Cardiac septum (tissue), 1 donor: ENCODE data around the gene DKK3. TPM values are rescaled to one million over a fixed set of nuclear protein-coding genes. Genes with fewer than 3 reads are reported as not detected.

Experiments used
- DNase-seq: peaks from one replicate; pipeline ENCODE4 v3.0.0-alpha.2; 2020; ENCODE audit warnings: low spot score
- intact Hi-C: fragments of 100-400 bp; cut with DNase I; formaldehyde crosslinking; loops from one replicate; pipeline ENCODE4 v1.14.0; 2022
- total RNA-seq: library from RNA; stranded (reverse); fragmentation: NEBNext Ultra II Directional; extraction: Animal tissue kit (Norgen Biotek cat#: 25700); gene quantifications from one replicate; pipeline ENCODE4 v1.2.1, GENCODE V29; 2021
- donor health status: DM: no; HTN: no; CAD: no.

Gene DKK3
- total RNA-seq, 1 donor from 2014 or later: 980 TPM

DNA sequence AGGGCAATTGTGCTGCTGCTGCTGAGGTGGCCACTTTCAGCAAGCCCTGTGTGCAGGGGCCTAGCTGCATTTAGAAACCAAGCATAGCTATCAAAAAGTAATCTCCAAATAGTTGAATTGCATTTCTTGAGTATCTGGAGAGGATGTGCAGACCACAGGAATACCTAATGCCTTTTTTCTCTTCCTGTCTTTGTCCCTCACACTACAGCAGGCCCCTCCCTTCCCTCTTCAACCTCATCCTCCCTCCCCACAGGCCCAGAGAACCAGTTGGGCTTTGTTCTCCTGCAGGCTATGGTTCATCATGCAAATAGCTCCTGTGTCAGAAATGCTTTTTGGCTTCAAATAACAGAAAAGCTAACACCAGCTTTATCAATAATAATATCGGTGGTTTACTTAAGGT lies 47.7 kb downstream of the DKK3 start:
- DNase-seq: no peak
- intact Hi-C loops: no loop called here

DNA sequence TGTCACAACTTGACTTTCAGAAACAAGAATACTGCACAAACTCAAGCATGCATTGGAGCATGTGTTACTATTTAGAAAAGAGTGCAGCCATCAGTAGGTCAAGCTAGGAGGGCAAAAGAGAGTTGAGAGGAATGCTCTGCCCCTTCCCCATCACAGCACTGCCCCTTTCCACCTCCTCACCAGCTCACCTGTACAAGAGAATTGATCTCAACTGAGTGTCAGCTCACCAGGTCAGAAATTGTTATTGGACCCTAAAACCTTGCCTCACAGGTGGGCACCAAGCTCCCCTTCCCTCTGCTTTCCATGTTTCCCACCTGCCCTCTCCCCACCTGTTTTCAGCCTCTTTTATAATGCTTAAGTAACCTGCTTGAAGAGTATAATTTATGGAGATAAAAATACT lies 48.8 kb downstream of the DKK3 start:
- DNase-seq: no peak
- intact Hi-C loops: no loop called here

DNA sequence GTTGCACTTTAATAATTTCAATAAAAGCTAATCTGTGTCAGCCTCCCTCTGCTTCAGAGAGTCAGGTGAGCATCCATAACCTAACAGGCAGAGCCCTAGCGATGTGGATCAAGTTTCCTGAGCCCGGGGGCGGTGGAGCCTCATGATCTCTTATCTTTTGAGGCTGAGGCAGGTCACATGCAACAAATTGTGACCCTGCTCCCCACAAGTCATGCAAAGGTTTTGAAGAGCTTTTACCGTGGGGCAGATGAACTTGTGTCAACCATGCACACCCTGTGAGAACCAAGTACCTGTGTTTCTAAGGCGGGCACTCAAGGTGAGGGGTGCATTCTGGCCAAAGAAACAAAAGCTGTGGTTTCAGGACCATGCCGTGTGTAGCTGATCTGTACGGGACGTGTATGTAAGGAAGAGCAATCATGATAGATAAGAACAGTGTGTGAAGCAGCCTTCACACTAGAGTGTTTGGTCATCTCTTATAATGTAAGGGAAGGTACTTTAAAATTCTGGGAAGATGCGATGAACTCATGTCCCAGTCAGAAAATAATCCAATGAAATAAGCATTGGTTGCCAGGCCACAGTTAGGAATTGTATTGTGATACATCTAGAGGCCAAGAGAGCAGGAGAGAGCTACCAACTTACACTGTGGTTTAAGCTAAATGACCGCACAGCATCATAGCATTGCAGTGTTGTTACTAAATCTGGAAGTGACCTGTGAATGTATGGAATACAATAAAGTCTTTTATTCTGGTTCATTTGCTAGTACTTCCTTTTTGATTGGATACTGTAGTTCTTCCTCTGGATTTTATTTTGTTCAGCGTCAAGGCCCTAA lies 49.8 kb downstream of the DKK3 start:
- intact Hi-C loops: no loop called here
- DNase-seq: no peak

DNA sequence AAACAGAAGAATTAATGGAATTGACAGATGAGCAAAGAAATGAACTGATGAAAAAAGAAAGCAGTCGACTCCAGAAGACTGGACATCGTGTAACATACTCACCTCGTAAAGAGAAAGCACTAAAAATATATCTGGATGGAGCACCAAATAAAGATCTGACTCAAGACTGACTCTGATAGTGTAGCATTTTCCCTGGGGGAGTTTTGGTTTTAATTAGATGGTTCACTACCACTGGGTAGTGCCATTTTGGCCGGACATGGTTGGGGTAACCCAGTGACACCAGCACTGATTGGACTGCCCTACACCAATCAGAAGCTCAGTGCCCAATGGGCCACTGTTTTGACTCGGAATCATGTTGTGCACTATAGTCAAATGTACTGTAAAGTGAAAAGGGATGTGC lies 52.4 kb downstream of the DKK3 start:
- DNase-seq: no peak
- intact Hi-C loops: no loop called here

DNA sequence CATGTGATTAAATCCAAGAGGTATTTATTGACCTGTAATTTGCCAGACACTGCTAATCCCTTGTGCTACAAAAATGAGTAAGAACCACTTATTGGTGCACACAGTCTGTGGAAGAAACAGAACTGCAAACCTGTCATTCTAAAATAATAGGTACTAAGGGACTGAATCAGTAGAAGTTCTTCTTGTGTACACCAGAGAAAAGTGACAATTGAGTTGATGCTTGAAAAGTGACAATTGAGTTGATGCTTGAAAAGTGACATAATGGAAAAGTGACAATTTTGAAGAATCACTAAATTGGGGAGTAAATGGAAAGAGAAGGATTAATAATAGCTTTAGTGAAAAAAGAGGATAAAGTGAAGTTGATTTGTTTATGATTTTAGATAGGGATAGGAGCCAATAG lies 56.4 kb downstream of the DKK3 start:
- no peak for DNase-seq
- intact Hi-C loops: no loop called here

DNA sequence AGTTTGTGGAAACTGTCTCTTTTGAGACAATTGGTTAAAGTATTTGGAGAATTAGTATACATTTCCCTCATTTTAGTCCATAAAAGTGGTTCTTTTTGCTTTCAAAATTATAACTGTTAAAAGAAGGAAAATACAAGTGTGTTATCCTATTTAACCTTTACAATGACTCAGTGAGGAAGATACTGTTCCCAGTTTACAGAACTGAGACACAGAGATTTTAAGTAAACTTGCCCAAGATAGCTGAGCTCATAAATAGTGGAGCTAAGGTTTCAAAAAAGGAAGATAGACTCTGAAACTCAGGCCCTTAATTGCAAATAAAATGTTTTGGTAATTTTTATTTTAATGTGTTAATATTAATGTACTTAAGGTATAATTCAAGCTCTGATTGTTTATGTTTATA lies 58.9 kb downstream of the DKK3 start:
- intact Hi-C loops: no loop called here

DNA sequence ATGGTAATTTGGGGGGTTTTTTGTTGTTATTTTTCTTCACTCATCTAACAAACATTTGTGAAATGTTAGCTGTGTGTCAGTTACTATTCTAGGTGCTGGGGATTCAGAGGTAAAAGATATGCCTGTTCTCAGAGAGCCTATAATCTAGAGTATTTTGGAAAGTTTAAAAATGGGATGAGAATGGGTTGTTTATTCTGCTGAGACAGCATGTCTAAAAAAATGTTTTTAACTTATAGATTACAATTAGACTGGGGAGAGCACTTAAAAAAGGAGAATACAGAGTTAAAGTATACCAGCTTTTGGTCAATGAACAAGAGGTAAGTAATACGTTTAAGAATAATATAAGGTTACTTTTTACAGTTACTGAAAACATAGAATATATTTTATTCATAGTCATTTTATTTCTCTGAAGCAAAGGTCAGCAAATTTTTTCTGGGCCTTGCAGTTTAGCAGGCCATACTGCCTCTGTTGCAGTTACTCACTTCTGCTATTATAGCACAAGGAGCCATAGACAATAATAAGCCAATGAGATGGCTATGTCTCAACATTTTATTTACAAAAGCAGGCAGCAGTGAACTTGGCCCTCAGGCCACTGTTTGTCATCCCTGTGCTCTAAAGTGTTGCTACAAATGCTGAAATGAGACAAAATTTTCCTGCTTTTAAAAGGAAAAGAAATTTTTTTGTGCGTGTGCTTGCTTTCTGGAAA lies 60.0 kb downstream of the DKK3 start:
- intact Hi-C loops: no loop called here
- DNase-seq: no peak

More for the DNA sequence above, 58.9 kb downstream of the DKK3 start:
- DNase-seq: no peak

DNA sequence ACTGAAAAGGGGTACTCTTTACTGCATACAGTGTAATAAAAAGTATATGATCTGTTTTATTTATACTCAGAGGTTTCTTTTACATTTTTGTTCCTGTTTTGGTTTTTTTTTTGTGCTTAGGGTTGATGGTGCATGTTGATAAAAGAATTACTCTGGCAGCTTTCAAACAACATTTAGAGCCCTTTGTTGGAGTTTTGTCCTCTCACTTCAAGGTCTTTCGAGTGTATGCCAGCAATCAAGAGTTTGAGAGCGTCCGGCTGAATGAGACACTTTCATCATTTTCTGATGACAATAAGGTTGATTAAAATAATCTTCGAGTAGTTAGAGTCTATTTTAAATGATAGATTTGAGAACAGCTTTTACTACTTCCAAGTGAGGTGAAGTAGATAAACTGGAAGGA lies 60.6 kb downstream of the DKK3 start:
- intact Hi-C loops: no loop called here
- no peak for DNase-seq

DNA sequence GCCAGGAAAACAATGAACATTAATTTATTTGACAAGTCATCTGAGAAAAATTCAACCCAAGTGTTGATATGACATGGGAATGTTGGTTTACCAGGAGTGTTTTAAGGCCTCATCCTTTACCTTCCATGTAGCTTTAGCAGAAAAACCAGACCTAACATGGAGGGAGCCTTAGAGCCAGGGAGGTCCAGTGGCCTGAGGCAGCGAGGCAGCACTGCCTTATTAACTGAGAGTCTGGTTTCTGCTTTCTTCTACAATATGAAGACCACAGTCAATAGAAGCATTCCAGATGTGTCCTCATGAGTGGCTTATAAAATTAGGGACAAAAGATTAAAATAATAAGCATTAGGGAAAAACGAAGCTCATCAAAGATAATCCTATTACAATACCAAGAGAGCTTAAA lies 61.5 kb downstream of the DKK3 start:
- intact Hi-C loops: no loop called here
- no peak for DNase-seq

DNA sequence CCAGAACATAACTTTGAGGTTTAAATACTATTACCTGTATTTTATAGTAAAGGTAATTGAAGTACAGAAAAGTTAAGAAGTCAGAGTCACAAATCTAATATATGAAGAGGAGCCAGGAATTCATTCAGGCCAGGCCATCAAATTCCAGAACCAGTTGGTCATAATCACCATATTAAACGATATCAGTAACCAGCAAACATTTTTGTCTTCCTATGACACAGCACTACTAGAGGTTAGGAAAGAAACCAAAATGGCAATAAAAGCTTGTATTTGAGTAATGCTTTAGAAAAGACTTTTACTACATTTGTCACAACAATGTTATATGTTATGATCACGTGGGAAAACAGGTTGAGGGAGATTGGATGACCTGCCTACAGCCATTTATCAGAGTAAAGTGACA lies 62.2 kb downstream of the DKK3 start:
- DNase-seq: no peak
- intact Hi-C loops: no loop called here

DNA sequence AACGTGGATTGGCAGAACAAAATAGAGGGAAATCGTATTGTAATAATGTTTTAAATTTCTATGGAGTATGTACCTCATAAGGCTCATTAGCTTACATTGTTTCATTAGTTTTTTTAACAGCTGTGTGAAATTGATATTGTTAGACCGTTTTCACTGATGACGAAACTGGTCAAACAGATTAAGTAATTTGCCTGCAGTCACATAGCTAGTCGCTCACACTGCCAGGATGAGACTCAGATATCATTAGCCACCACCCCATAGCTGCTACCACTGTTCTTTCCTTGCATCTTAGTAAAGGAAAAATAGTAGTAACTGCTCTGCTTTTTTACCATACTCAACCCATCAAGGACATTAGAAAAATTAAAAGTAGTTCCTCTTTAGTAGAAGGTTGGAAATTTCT lies 64.0 kb downstream of the DKK3 start:
- intact Hi-C loops: no loop called here
- DNase-seq: no peak

DNA sequence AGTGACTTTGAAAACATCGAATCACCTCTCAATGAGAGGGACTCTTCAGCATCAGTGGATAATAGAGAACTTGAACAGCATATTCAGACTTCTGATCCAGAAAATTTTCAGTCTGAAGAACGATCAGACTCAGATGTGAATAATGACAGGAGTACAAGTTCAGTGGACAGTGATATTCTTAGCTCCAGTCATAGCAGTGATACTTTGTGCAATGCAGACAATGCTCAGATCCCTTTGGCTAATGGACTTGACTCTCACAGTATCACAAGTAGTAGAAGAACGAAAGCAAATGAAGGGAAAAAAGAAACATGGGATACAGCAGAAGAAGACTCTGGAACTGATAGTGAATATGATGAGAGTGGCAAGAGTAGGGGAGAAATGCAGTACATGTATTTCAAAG lies 65.8 kb downstream of the DKK3 start:
- no peak for DNase-seq
- intact Hi-C loops: no loop called here

DNA sequence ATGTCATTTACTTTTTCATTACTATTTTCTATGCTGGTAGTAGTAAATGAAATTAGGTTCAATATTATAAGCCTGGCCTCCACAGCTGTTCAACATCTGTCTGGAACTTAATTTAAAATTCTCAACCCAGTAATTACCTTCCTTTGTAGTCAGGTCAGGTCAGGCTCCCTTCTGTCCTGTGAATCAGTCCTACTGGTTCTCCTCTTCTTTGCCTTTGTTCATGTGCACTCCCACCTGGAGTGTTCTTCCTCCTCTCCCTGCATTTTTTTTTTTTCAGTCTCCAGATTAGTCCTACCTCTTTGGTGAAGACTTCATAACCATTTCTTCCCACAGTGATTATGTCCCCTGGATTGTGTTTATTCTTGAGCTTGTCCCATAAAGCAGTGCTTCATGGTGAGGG lies 67.9 kb downstream of the DKK3 start:
- intact Hi-C loops: no loop called here
- DNase-seq: no peak

DNA sequence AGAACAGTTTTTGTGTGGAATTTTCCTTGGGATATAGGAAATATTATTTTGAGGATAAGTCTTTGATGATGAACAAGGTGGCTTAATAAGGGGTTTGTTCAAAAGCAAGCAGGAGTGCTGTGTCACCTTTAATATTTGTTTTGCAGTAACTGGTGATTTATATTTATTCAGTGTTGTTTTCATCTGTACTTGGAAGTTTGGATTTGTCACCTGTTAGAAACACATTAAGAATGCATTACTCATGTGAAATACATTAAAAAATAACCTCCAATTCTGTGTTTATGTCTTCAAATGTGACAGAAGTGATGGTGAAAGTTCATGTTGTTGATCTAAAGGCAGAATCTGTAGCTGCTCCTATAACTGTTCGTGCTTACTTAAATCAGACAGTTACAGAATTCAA lies 70.5 kb downstream of the DKK3 start:
- intact Hi-C loops: no loop called here

DNA sequence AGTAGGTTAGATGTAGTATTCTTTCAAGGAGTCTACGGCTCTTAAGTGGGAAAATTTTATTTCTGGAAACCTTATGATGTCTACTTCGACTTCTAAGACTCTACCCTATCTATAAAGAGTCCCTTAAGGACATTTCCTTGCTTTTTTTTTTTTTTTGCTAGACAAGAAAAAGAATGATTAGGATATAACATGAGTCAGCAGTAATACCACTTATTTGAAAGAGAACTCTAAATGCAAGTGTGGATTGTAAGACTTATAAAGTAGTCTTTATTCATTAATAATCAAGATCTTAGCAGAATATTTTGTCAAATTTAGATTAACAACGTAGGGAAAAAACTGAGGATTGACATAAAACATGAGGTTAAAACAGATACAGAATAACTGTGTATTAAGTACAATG lies 71.0 kb downstream of the DKK3 start:
- intact Hi-C loops: no loop called here
- no peak for DNase-seq

More for the DNA sequence above, 70.5 kb downstream of the DKK3 start:
- no peak for DNase-seq

DNA sequence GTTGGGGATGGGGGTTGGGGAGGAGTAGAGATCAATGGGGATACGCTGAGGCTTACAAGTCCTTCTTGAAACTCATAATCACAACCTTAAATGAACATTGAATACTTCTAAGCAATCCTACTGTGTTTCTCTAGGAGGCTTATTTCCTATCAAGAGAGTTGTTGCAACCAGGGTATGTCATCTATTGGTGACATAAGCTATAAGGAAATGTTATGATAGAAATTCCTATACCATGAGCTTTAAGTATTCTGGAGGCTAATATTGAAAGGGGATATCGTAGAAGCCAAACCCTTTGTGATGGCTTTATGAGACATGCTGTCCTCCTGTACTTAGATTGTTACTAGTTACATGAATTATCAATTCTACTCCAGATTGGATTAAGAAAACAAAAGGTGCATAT lies 72.9 kb downstream of the DKK3 start:
- DNase-seq: no peak
- intact Hi-C loops: no loop called here

DNA sequence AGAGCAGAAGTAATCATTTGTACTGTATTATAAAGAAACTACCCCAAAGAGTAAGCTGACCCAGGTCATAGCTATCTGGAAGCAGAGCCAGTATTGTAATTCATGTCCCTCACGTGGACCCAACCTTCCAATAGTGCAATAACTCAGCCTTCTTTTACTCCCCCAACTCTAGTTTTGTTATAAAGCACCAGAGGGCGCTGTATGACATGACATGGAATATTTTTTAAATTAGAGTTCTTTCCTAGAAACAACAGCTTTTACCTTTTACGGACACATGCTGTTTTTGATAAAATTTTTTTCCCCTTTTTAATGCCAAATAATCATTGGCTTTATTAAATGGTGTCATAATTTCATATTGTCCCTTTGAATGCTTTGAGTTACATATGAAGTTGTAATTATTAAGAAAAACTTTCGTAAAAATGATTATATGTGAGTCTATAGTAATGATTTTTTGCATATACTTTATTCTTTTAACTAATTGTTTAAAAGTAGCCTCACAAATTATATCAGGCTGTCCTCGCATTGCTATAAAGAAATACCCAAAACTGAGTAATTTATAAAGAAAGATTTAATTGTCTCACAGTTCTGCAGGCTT lies 76.9 kb downstream of the DKK3 start:
- intact Hi-C loops: loop anchor here (1.0 to 5.0 kb wide), 2 partner anchors 113 to 351 kb away; no protein-coding TSS in a partner anchor
- no peak for DNase-seq

DNA sequence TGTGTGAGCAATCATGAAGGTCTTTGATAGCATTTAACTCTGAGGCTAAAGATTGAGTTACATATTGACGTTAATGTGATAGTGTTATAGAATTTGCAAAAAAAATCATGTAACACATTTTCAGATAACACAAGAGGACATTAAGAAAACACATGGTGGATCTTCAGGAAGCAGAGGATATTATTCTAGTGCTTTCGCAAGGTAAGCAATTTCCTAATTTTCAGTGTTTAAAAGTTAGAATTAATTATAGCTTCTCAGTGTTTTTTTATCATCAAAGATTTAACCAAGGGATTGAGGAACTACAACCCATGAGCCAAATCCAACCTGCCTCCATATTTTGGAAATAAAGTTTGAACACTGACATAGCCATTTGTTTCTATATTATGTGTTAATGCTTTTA lies 78.5 kb downstream of the DKK3 start:
- intact Hi-C loops: loop anchor here (5.0 kb wide), 1 partner anchor 352 kb away; no protein-coding TSS in a partner anchor
- DNase-seq: no peak

DNA sequence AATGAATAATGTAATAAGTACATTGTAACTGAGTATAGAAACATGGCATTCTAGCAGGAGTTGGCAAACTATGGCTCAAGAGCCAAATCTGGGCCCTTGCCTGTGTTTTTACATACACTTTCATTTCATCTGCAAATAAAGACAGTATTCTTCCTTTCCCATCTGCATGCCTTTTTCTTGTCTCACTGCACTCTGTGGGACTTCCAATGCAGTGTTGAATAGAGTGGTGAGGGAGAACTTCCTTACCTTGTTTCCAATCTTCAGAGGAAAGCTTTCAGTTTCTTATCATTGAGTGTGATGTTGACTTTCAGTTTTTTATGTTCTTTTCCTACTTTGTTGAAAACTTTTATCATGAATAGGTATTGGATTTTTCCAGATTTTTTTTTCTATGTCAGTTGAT lies 84.6 kb downstream of the DKK3 start:
- intact Hi-C loops: no loop called here
- DNase-seq: no peak

DNA sequence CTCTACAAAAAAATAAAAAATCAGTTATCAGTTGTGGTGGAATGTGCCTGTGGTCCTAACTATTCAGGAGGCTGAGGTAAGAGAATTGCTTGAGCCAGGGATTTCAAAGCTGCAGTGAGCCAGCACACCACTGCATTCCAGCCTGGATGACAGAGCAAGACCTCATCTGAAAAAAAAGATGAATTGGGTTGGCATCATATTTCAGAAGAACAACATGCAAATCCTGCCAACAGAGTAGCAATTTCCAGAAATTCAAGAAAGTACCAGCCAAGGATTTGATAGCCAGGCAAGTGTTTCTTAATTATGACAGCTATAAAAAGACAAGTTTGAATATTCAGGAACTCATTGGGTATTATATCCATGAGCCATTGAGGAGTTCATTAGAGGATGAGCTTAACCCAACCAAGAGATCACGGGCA lies 91.4 kb downstream of the DKK3 start:
- intact Hi-C loops: no loop called here
- no peak for DNase-seq

DNA sequence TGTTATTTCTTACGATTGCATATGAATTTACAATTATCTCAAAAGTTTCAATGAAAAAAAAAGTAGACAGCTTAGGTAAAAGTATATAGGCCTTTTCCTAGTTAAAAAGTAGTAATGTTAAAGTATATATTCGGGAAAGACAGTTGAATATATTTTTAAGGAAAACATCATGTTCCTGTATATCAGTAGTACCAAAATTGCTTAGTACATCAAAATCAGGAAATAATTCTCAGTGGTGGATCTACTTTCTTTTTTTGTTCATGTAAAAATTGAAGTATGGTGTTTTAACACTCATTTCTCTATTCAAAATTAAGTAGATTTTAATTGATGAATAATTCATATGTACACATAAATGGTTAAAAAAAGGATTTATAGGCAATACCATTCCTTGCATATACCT lies 92.8 kb downstream of the DKK3 start:
- DNase-seq: no peak
- intact Hi-C loops: no loop called here
